SK-N-SH (cell line): Measurements from ENCODE around the gene SLC6A16. TPM values are rescaled to one million over a fixed set of nuclear protein-coding genes. Genes with fewer than 3 reads are reported as not detected.
"Not testable (repeated sequence)": the region's sequence is repeated elsewhere in the genome, so short reads cannot be mapped to it uniquely, and the experiment has no call there.

ENCODE experiments used
- CTCF ChIA-PET: fragments of 300-600, 350-600 bp; formaldehyde crosslinking; extraction: SDS; loops from one replicate; lab custom pipeline; 2021; lab: Yijun Ruan, JAX
- POLR2A ChIA-PET: fragments of 350-600 bp; sonication (Branson Sonifier 250); formaldehyde crosslinking; extraction: SDS; loops from one replicate; lab custom pipeline; 2020; ENCODE audit warnings: antibody characterized with exemption, inconsistent platforms; lab: Yijun Ruan, JAX
- DNase-seq: peaks from one replicate; pipeline ENCODE4 v3.0.0; 2012
- H2AFZ ChIP-seq: fragments of 200-600 bp; sonication (generic); 2 replicates; pipeline ENCODE4 v1.8.1; 2016; ENCODE audit warnings: antibody characterized with exemption, mild to moderate bottlenecking, low read depth
- H3F3A ChIP-seq: fragments of 200-600 bp; sonication (generic); replicated peaks from 2 replicates; pipeline ENCODE3; 2016; ENCODE audit warnings: antibody characterized with exemption, mild to moderate bottlenecking; ENCODE audit not compliant: insufficient read depth
- H3K27ac ChIP-seq, 2 experiments: fragments of 200-500 bp in 1 of 2; fragments of 200-600 bp in 1 of 2; sonication (Bioruptor generic) in 1 of 2; sonication (generic), shearing (Covaris generic) in 1 of 2; 2 replicates each; pipeline versions ENCODE4 v1.5.1 to v1.6.1; 2014 to 2016; ENCODE audit warnings: low read depth in 2 of 2, inconsistent platforms in 1 of 2, low read length in 1 of 2, mild to moderate bottlenecking in 1 of 2, mixed read lengths in 1 of 2
- H3K27me3 ChIP-seq: fragments of 200-600 bp; sonication (generic), shearing (Covaris generic); 2 replicates; pipeline ENCODE4 v1.6.1; 2016; ENCODE audit warnings: mixed run types; ENCODE audit not compliant: insufficient read depth
- H3K36me3 ChIP-seq, 2 experiments: fragments of 200-500 bp in 1 of 2; fragments of 200-600 bp in 1 of 2; sonication (Bioruptor generic) in 1 of 2; sonication (generic) in 1 of 2; replicated peaks in 1 of 2; 2 replicates each; pipeline versions ENCODE3 to v1.5.1; 2014 to 2016; ENCODE audit warnings: low read length in 1 of 2, mild to moderate bottlenecking in 1 of 2; ENCODE audit not compliant: insufficient read depth in 2 of 2, control insufficient read depth in 1 of 2
- H3K4me1 ChIP-seq, 2 experiments: fragments of 200-500 bp in 1 of 2; fragments of 200-600 bp in 1 of 2; sonication (Bioruptor generic) in 1 of 2; sonication (generic), shearing (Covaris generic) in 1 of 2; 2 replicates each; pipeline versions ENCODE4 v1.5.1 to v1.6.1; 2014 to 2016; ENCODE audit warnings: low read depth in 1 of 2, low read length in 1 of 2, mixed run types in 1 of 2; ENCODE audit not compliant: insufficient read depth in 2 of 2, control insufficient read depth in 1 of 2
- H3K4me2 ChIP-seq: fragments of 200-600 bp; sonication (generic), shearing (Covaris generic); 2 replicates; pipeline ENCODE4 v1.6.1; 2017; ENCODE audit warnings: mixed run types
- H3K4me3 ChIP-seq, 2 experiments: fragments of 200-500 bp in 1 of 2; fragments of 200-600 bp in 1 of 2; sonication (Bioruptor generic) in 1 of 2; sonication (generic), shearing (Covaris generic) in 1 of 2; 2 replicates each; pipeline versions ENCODE4 v1.5.1 to v1.8.1; 2014 to 2016; ENCODE audit warnings: low read depth in 2 of 2, inconsistent platforms in 1 of 2, low read length in 1 of 2, mild to moderate bottlenecking in 1 of 2, mixed read lengths in 1 of 2, moderate library complexity in 1 of 2
- H3K79me2 ChIP-seq: fragments of 200-600 bp; sonication (generic); 2 replicates; pipeline ENCODE4 v1.8.1; 2017; ENCODE audit warnings: mild to moderate bottlenecking; ENCODE audit not compliant: insufficient read depth
- H3K9ac ChIP-seq: fragments of 200-600 bp; sonication (generic); 2 replicates; pipeline ENCODE4 v1.6.1; 2017; ENCODE audit warnings: mixed run types
- H3K9me2 ChIP-seq: fragments of 200-600 bp; sonication (generic); 2 replicates; pipeline ENCODE4 v1.6.1; 2017; ENCODE audit warnings: mixed run types
- H3K9me3 ChIP-seq: fragments of 200-600 bp; sonication (generic); 2 replicates; pipeline ENCODE4 v1.6.1; 2017; ENCODE audit warnings: mixed run types, mild to moderate bottlenecking, moderate library complexity
- H4K20me1 ChIP-seq: fragments of 200-600 bp; sonication (generic); 2 replicates; pipeline ENCODE4 v1.6.1; 2017; ENCODE audit warnings: mild to moderate bottlenecking, mixed run types; ENCODE audit not compliant: insufficient read depth
- ELF1 ChIP-seq: IDR thresholded peaks from 2 replicates; pipeline ENCODE4 v1.4.0; 2012
- FOXM1 ChIP-seq: IDR thresholded peaks from 2 replicates; pipeline ENCODE4 v1.4.0; 2012; ENCODE audit warnings: low read depth, mild to moderate bottlenecking
- GABPA ChIP-seq: IDR thresholded peaks from 2 replicates; pipeline ENCODE4 v1.4.0; 2012; ENCODE audit warnings: low read depth, mild to moderate bottlenecking
- GATA2 ChIP-seq: sonication (generic); formaldehyde crosslinking; IDR thresholded peaks from 2 replicates; pipeline ENCODE4 v1.5.0; 2020; ENCODE audit warnings: mild to moderate bottlenecking, missing genetic modification reagents
- JUND ChIP-seq: IDR thresholded peaks from 2 replicates; pipeline ENCODE4 v1.4.0; 2012
- NFIC ChIP-seq: IDR thresholded peaks from 2 replicates; pipeline ENCODE4 v1.4.0; 2012; ENCODE audit warnings: borderline replicate concordance
- RAD21 ChIP-seq: IDR thresholded peaks from 2 replicates; pipeline ENCODE4 v1.6.1; 2012; ENCODE audit warnings: mild to moderate bottlenecking, low read length
- RCOR1 ChIP-seq: fragments of 150-350 bp; IDR thresholded peaks from 2 replicates; pipeline ENCODE4 v1.6.1; 2017; ENCODE audit warnings: antibody characterized with exemption, low read length
- RXRA ChIP-seq: IDR thresholded peaks from 2 replicates; pipeline ENCODE4 v1.4.0; 2012; ENCODE audit warnings: low read depth, mild to moderate bottlenecking, borderline replicate concordance
- SIN3A ChIP-seq: IDR thresholded peaks from 2 replicates; pipeline ENCODE4 v1.6.1; 2012; ENCODE audit warnings: low read depth, mild to moderate bottlenecking, low read length, moderate library complexity, borderline replicate concordance
- SMC3 ChIP-seq: IDR thresholded peaks from 2 replicates; pipeline ENCODE4 v1.6.1; 2012; ENCODE audit warnings: low read depth, low read length, improper control_type of control experiment
- TAF1 ChIP-seq: IDR thresholded peaks from 2 replicates; pipeline ENCODE4 v1.6.1; 2012; ENCODE audit warnings: low read depth, mild to moderate bottlenecking, low read length, moderate library complexity, borderline replicate concordance
- TCF12 ChIP-seq: IDR thresholded peaks from 2 replicates; pipeline ENCODE4 v1.4.0; 2012
- TEAD4 ChIP-seq: IDR thresholded peaks from 2 replicates; pipeline ENCODE4 v1.4.0; 2012; ENCODE audit warnings: mild to moderate bottlenecking, borderline replicate concordance; ENCODE audit not compliant: insufficient read depth
- USF2 ChIP-seq: fragments of 150-350 bp; IDR thresholded peaks from 2 replicates; pipeline ENCODE4 v1.6.1; 2017; ENCODE audit warnings: antibody characterized with exemption, low read length, low read depth, borderline replicate concordance
- YY1 ChIP-seq: IDR thresholded peaks from 2 replicates; pipeline ENCODE4 v1.4.0; 2012; ENCODE audit warnings: low read depth, mild to moderate bottlenecking
- ZBTB33 ChIP-seq: IDR thresholded peaks from 2 replicates; pipeline ENCODE4 v1.4.0; 2012; ENCODE audit warnings: low read depth, borderline replicate concordance
- WGBS: methylation state at CpG from one replicate; pipeline ENCODE4 v1.1.6; 2017; ENCODE audit warnings: low lambda C conversion rate; 5-methylcytosine and 5-hydroxymethylcytosine counted together
- polyA plus RNA-seq, 3 experiments: library from polyadenylated mRNA; depleted of rRNA; stranded (reverse); fragments of >200 nt; gene quantifications; 2 replicates each; pipeline ENCODE4 v1.2.3, GENCODE V29; 2012
- TF ChIP-seq, protein P1 (sequence below): IDR thresholded peaks from 2 replicates; pipeline ENCODE4; 2012
- TF ChIP-seq, protein P2 (sequence below): fragments of 200-600 bp; sonication (generic); IDR thresholded peaks from 2 replicates; pipeline ENCODE4 v1.6.1; 2017; ENCODE audit warnings: antibody characterized with exemption, mild to moderate bottlenecking, moderate library complexity

SLC6A16 gene
- polyA plus RNA-seq, 1 of the 3 experiments (the other 2 are of a cell fraction): 0.33 TPM

- Histone ChIP-seq H3K9me2 (no peaks in the 10 kb centered on the region), H3K9ac (no peak overlapping the region), H2AFZ (no peak overlapping the region), H3K4me2 (no peak overlapping the region), H3K27me3 (no peaks in the 10 kb centered on the region; the same call in 1 of the 2 replicates), H3K79me2 (no peaks in the 10 kb centered on the region), H3K4me1 (no peaks in the 10 kb centered on the region), H4K20me1 (no peaks in the 10 kb centered on the region), H3F3A (peaks cover 8% of the 10 kb centered on the region), H3K4me3 (peak overlapping the region in 1 of 2 experiments; percentile 21; a peak in 2 of 4 replicates), H3K9me3 (no peaks in the 10 kb centered on the region), H3K36me3 (peaks cover 0 to 6% of the 10 kb centered on the region in 2 experiments), H3K27ac (no peak overlapping the region)
- peak; percentile 72 for DNase-seq
- CTCF ChIA-PET: interaction anchor here (0.6 to 2.5 kb wide), 26 partner anchors 9 to 282 kb away, joined by 3 to 14 read pairs (median 4); partner anchors contain the start of gene SLC6A16
- 13% methylated on average over 5 of the region's 8 CpGs for WGBS
- TF ChIP-seq RXRA: no peak
- no peak for TF ChIP-seq NFIC
- TF ChIP-seq TAF1: no peak
- no peak for TF ChIP-seq JUND
- no peak for TF ChIP-seq TEAD4
- TF ChIP-seq RCOR1: no peak
- no peak for TF ChIP-seq YY1
- no peak for TF ChIP-seq ZBTB33
- no peak for TF ChIP-seq TCF12
- TF ChIP-seq GABPA: no peak
- TF ChIP-seq RAD21: peak; percentile 43
- peak; percentile 50 for TF ChIP-seq SMC3
- no peak for TF ChIP-seq SIN3A
- TF ChIP-seq FOXM1: no peak
- TF ChIP-seq, protein P1, sequence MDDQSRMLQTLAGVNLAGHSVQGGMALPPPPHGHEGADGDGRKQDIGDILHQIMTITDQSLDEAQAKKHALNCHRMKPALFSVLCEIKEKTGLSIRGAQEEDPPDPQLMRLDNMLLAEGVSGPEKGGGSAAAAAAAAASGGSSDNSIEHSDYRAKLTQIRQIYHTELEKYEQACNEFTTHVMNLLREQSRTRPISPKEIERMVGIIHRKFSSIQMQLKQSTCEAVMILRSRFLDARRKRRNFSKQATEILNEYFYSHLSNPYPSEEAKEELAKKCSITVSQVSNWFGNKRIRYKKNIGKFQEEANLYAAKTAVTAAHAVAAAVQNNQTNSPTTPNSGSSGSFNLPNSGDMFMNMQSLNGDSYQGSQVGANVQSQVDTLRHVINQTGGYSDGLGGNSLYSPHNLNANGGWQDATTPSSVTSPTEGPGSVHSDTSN: no peak
- no peak for TF ChIP-seq GATA2 (CRISPR knock-in tag)
- TF ChIP-seq USF2: no peak
- TF ChIP-seq, protein P2, sequence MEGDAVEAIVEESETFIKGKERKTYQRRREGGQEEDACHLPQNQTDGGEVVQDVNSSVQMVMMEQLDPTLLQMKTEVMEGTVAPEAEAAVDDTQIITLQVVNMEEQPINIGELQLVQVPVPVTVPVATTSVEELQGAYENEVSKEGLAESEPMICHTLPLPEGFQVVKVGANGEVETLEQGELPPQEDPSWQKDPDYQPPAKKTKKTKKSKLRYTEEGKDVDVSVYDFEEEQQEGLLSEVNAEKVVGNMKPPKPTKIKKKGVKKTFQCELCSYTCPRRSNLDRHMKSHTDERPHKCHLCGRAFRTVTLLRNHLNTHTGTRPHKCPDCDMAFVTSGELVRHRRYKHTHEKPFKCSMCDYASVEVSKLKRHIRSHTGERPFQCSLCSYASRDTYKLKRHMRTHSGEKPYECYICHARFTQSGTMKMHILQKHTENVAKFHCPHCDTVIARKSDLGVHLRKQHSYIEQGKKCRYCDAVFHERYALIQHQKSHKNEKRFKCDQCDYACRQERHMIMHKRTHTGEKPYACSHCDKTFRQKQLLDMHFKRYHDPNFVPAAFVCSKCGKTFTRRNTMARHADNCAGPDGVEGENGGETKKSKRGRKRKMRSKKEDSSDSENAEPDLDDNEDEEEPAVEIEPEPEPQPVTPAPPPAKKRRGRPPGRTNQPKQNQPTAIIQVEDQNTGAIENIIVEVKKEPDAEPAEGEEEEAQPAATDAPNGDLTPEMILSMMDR: peak; percentile 81
- no peak for TF ChIP-seq ELF1
- POLR2A ChIA-PET: no interaction called here
Measured at GRCh38 chr19:49301165-49301865, 23.7 kb downstream of the SLC6A16 start.

DNA sequence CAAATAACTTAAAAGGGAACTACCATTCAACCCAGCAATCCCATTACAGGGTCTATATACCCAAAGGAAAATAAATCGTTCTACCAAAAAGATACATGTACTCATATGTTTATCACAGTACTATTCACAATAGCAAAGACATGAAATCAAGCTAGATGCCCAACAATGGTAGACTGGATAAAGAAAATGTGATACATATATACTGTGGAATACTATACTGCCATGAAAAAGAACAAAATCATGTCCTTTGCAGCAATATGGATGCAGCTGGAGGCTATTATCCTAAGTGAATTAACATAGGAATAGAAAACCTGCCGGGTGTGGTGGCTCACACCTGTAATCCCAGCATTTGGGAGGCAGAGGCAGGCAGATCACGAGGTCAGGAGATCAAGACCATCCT, 26.3 kb downstream of the SLC6A16 start:
- H3K27ac ChIP-seq, H3K27me3 ChIP-seq, CTCF ChIA-PET, H3K36me3 ChIP-seq, H3F3A ChIP-seq, H3K4me3 ChIP-seq, H3K4me2 ChIP-seq, H3K4me1 ChIP-seq, H3K9me3 ChIP-seq, POLR2A ChIA-PET, H3K79me2 ChIP-seq, H3K9me2 ChIP-seq, H4K20me1 ChIP-seq, H2AFZ ChIP-seq, DNase-seq, H3K9ac ChIP-seq: not testable (repeated sequence)
- WGBS: 43% methylated on average over 3 of the region's 3 CpGs
